Hematopoietic multipotent progenitor cell (in vitro differentiated cells): ENCODE measurements around the gene SF1. TPM values are rescaled to one million over a fixed set of nuclear protein-coding genes. Genes with fewer than 3 reads are reported as not detected.

Experiments
- DNase-seq, 3 donors: peaks; one replicate each; pipeline ENCODE4 v3.0.0-alpha.2; 2011 to 2015; ENCODE audit warnings: low read depth in 2 of 3, low spot score in 2 of 3
- total RNA-seq: library from RNA; depleted of rRNA; stranded (reverse); fragments of >200 nt; gene quantifications from one replicate; pipeline ENCODE4 v1.2.3, GENCODE V29; 2012

Gene SF1
- total RNA-seq, 1 donor: 367 TPM

DNA sequence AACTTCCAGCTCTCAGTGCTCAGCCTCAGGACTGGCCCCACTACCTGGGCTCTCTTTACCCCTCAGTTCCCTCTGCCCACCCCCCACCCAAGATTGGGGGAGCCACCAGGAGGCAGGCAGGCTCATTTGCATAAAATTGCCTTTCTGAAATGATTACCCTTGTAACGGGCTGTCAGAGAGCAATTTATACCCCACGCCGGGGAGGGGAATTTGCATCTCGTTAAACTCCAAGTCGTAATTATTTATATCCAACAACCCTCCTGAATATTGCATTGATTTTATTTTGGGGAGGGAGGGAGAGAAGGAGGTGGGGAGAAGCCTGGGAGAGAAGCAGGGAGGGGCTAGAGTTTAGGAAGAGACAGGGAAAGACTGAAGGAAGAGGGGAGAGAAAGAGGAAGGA lies 63.7 kb downstream of the SF1 start:
- DNase-seq: no peak

Other genes with a start within 250 kb of the SF1 start
- gene SLC22A11, start 222.6 kb downstream of the SF1 start, total RNA-seq: not detected
- not detected for gene SLC22A12, start 187.3 kb downstream of the SF1 start, total RNA-seq
- 1.6 TPM for gene NRXN2, start 55.3 kb downstream of the SF1 start, total RNA-seq
- gene RASGRP2, start 34.4 kb downstream of the SF1 start, total RNA-seq: 204 TPM
- 4.6 TPM for gene PYGM, start 18.6 kb downstream of the SF1 start, total RNA-seq
- 70.8 TPM for gene MAP4K2, start 24.7 kb upstream of the SF1 start, total RNA-seq
- gene MEN1, start 32.0 kb upstream of the SF1 start, total RNA-seq: 66.5 TPM
- 7.5 TPM for gene CDC42BPG, start 66.1 kb upstream of the SF1 start, total RNA-seq
- 105 TPM for gene EHD1, start 100.1 kb upstream of the SF1 start, total RNA-seq
- 29.9 TPM for gene ATG2A, start 138.7 kb upstream of the SF1 start, total RNA-seq
- gene PPP2R5B, start 146.1 kb upstream of the SF1 start, total RNA-seq: 5.9 TPM
- gene GPHA2, start 157.4 kb upstream of the SF1 start, total RNA-seq: not detected
- gene MAJIN, start 193.6 kb upstream of the SF1 start, total RNA-seq: not detected
- gene BATF2, start 218.4 kb upstream of the SF1 start, total RNA-seq: 0.81 TPM
- 171 TPM for gene ARL2, start 235.6 kb upstream of the SF1 start, total RNA-seq
- 25.9 TPM for gene SNX15, start 248.9 kb upstream of the SF1 start, total RNA-seq